ENCODE data around the gene NKX1-2.

Gene NKX1-2

GRCh38 chr10:124474514-124475070 lies 24.8 kb upstream of the NKX1-2 start:
- no peak for DNase-seq

GRCh38 chr10:124473070-124473469 lies 23.2 kb upstream of the NKX1-2 start:
- DNase-seq = no peak

GRCh38 chr10:124472071-124472470 lies 22.2 kb upstream of the NKX1-2 start:
- no peak for DNase-seq

GRCh38 chr10:124470544-124471434 lies 21.0 kb upstream of the NKX1-2 start:
- DNase-seq = peak in 1 of 5 experiments; percentile 47

- no peak for DNase-seq
Measured at GRCh38 chr10:124469956-124470484, 20.2 kb upstream of the NKX1-2 start.

- no peak for DNase-seq
Measured at GRCh38 chr10:124468624-124469023, 18.8 kb upstream of the NKX1-2 start.

GRCh38 chr10:124467165-124467564 lies 17.3 kb upstream of the NKX1-2 start:
- DNase-seq = no peak

GRCh38 chr10:124465777-124466488 lies 16.1 kb upstream of the NKX1-2 start:
- no peak for DNase-seq

- peak in 1 of 5 experiments; percentile 50 for DNase-seq
Measured at GRCh38 chr10:124465003-124465776, 15.4 kb upstream of the NKX1-2 start.

GRCh38 chr10:124464028-124464965 lies 14.5 kb upstream of the NKX1-2 start:
- DNase-seq = no peak

- no peak for DNase-seq
Measured at GRCh38 chr10:124462348-124462695, 12.5 kb upstream of the NKX1-2 start.

GRCh38 chr10:124461642-124462347 lies 12.0 kb upstream of the NKX1-2 start, which contains the start of gene LHPP:
TSS of gene LHPP (plus strand) at chr10:124461823. CDS start at chr10:124461863, 40 bp downstream.
- DNase-seq = peak; percentile 65 to 94 (median 80)

GRCh38 chr10:124460144-124460543 lies 10.3 kb upstream of the NKX1-2 start:
- DNase-seq = no peak

- DNase-seq = no peak
Measured at GRCh38 chr10:124459395-124459794, 9.6 kb upstream of the NKX1-2 start.

- no peak for DNase-seq
Measured at GRCh38 chr10:124458889-124459288, 9.1 kb upstream of the NKX1-2 start.

GRCh38 chr10:124458473-124458872 lies 8.6 kb upstream of the NKX1-2 start:
- DNase-seq = no peak

- no peak for DNase-seq
Measured at GRCh38 chr10:124455441-124455840, 5.6 kb upstream of the NKX1-2 start.

- DNase-seq = no peak
Measured at GRCh38 chr10:124453960-124454610, 4.2 kb upstream of the NKX1-2 start.

GRCh38 chr10:124451276-124451675 lies 1.4 kb upstream of the NKX1-2 start:
- DNase-seq = no peak

GRCh38 chr10:124450783-124451057 lies 885 bp upstream of the NKX1-2 start:
- no peak for DNase-seq
